Endodermal cell (in vitro differentiated cells): Measurements from ENCODE around the gene CCDC177. TPM values are rescaled to one million over a fixed set of nuclear protein-coding genes. Genes with fewer than 3 reads are reported as not detected.

Experiments
- DNase-seq: peaks from one replicate; pipeline ENCODE4 v3.0.0-alpha.2; 2017
- H3K27ac ChIP-seq: 2 replicates; pipeline ENCODE4 v1.5.1; 2013; ENCODE audit warnings: mild to moderate bottlenecking, low read depth, low read length, moderate library complexity
- H3K27me3 ChIP-seq: 2 replicates; pipeline ENCODE4 v1.6.1; 2013; ENCODE audit warnings: mild to moderate bottlenecking, low read length, moderate library complexity; ENCODE audit not compliant: insufficient read depth, control insufficient read depth, poor library complexity, severe bottlenecking
- H3K36me3 ChIP-seq: 2 replicates; pipeline ENCODE4 v1.7.0; 2013; ENCODE audit warnings: mild to moderate bottlenecking, low read length, moderate library complexity; ENCODE audit not compliant: control insufficient read depth, insufficient read depth
- H3K4me1 ChIP-seq: one replicate; pipeline ENCODE4 v1.7.0; 2013; ENCODE audit warnings: low read length; ENCODE audit not compliant: control insufficient read depth, insufficient read depth
- H3K4me3 ChIP-seq: 2 replicates; pipeline ENCODE4 v1.5.1; 2013; ENCODE audit warnings: mild to moderate bottlenecking, low read length, moderate library complexity
- H3K9ac ChIP-seq: 2 replicates; pipeline ENCODE4 v1.6.1; 2013; ENCODE audit warnings: mild to moderate bottlenecking, low read length, moderate library complexity; ENCODE audit not compliant: poor library complexity, severe bottlenecking; ENCODE audit errors: extremely low read depth
- H3K9me3 ChIP-seq: 2 replicates; pipeline ENCODE4 v1.6.1; 2013; ENCODE audit warnings: mild to moderate bottlenecking, low read length, moderate library complexity; ENCODE audit not compliant: control insufficient read depth
- H3K27ac Mint-ChIP-seq: 2 replicates; pipeline ENCODE4 v1.8.0; 2020; ENCODE audit warnings: mixed read lengths
- H3K27me3 Mint-ChIP-seq: 2 replicates; pipeline ENCODE4 v1.8.0; 2021; ENCODE audit warnings: mild to moderate bottlenecking, mixed read lengths; ENCODE audit not compliant: insufficient read depth
- H3K36me3 Mint-ChIP-seq: 2 replicates; pipeline ENCODE4 v1.8.0; 2020; ENCODE audit warnings: low read depth, mixed read lengths
- H3K4me1 Mint-ChIP-seq: 2 replicates; pipeline ENCODE4 v1.8.0; 2020; ENCODE audit warnings: mixed read lengths
- H3K4me3 Mint-ChIP-seq: 2 replicates; pipeline ENCODE4 v1.8.0; 2020; ENCODE audit warnings: mild to moderate bottlenecking, moderate library complexity, mixed read lengths
- H3K9me3 Mint-ChIP-seq: 2 replicates; pipeline ENCODE4 v1.8.0; 2020; ENCODE audit warnings: mild to moderate bottlenecking, mixed read lengths
- WGBS, 2 experiments: methylation state at CpG; one replicate each; pipeline versions ENCODE4 v1.1.5 to v1.1.7; 2013; ENCODE audit warnings: missing lambda C conversion rate in 2 of 2, mixed read lengths in 1 of 2; ENCODE audit not compliant: insufficient coverage in 1 of 2, insufficient read length in 1 of 2; 5-methylcytosine and 5-hydroxymethylcytosine counted together
- total RNA-seq, 2 donors: library from RNA; stranded (reverse); fragmentation: NEBNext Ultra II Directional in 1 of 2; extraction: Animal tissue kit (Norgen Biotek cat#: 25700) in 1 of 2; gene quantifications; 2 replicates in 1 of 2; 3 replicates in 1 of 2; pipeline ENCODE4 v1.2.1, GENCODE V29; 2021
- TF ChIP-seq, protein P1 (sequence below): fragments of 200-600 bp; sonication (generic); conservative IDR thresholded peaks from 2 replicates; pipeline ENCODE4 v1.5.0; 2021; ENCODE audit warnings: antibody characterized with exemption, mild to moderate bottlenecking

The CCDC177 gene
- total RNA-seq, 2 donors from 2014 or later, result 4.0 to 5.8 TPM

DNA sequence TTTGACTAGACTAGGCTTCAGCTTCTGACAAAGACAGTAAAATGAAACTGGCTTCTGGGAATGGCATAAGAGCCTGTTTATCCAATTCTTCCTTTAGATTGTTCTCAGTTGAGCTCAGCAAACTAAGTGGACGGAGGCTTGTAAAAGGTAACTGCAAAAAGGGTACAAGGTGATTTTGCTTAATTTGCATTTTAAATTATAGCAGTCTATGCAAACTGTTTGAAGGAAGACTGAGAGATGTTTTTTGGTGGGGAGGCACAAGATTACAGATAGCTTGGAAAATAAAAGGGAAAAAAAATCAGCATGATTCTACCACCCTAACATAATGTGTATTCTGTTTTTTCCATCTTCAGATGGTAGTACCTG lies 41.7 kb upstream of the CCDC177 start:
- Histone ChIP-seq H3K4me3 (no peak overlapping the region), H3K9ac (no peak overlapping the region), H3K27ac (no peak overlapping the region), H3K4me1 (peaks cover 16% of the 10 kb centered on the region), H3K36me3 (no peaks in the 10 kb centered on the region), H3K27me3 (no peaks in the 10 kb centered on the region), H3K9me3 (no peaks in the 10 kb centered on the region)
- H3K4me3 Mint-ChIP-seq, result no peak overlapping the region
- H3K27me3 Mint-ChIP-seq, result no peaks in the 10 kb centered on the region
- TF ChIP-seq, protein P1, sequence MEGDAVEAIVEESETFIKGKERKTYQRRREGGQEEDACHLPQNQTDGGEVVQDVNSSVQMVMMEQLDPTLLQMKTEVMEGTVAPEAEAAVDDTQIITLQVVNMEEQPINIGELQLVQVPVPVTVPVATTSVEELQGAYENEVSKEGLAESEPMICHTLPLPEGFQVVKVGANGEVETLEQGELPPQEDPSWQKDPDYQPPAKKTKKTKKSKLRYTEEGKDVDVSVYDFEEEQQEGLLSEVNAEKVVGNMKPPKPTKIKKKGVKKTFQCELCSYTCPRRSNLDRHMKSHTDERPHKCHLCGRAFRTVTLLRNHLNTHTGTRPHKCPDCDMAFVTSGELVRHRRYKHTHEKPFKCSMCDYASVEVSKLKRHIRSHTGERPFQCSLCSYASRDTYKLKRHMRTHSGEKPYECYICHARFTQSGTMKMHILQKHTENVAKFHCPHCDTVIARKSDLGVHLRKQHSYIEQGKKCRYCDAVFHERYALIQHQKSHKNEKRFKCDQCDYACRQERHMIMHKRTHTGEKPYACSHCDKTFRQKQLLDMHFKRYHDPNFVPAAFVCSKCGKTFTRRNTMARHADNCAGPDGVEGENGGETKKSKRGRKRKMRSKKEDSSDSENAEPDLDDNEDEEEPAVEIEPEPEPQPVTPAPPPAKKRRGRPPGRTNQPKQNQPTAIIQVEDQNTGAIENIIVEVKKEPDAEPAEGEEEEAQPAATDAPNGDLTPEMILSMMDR, result no peak
- peaks cover 2% of the 10 kb centered on the region for H3K36me3 Mint-ChIP-seq
- WGBS, 2 experiments, result 87 to 100% methylated on average over 1 of the region's 1 CpG
- H3K4me1 Mint-ChIP-seq, result peaks cover 34% of the 10 kb centered on the region
- H3K27ac Mint-ChIP-seq, result no peak overlapping the region
- DNase-seq, result no peak
- no peaks in the 10 kb centered on the region for H3K9me3 Mint-ChIP-seq

DNA sequence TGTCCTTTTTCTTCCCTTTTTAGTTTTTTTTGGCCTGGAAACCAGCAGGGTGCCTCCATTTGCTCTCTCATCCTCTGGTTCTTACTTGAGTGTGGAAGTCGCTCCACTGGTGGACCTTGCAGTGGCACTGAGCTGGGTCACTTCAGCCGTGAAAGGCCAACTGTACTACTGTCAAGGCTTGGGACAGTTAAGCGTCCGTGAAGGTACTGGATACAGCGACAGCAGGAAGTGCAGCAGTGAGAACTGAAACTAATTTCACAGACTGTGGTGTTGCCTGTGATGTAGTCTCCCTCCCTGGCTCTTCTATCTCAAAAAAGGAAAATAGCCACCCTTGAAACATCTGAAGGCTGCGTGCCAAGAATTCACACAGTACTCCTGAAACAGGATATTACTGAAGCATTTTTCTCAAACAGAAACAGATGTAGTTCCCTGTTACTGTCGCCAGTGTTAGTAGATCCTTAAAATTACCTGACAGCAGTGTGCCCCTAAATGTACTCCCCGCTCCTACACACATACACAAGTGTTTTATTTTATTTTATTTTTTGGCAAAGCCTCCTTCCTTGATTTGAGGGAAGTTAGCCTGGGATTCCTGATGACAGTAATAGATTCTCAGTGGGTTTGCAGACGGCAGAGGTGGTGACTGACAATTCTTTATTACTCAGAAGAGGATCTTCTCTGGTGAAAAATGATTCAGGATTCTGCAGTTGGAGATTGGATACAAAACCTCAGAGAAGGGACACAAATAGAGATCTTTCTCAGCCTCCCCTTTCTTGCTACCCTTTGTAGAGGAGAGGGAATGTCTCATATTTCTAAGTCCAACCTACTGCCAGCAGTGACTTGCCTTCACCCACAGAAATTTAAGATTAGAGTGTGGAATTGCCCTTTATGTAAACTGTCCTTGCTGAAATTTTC lies 41.1 kb upstream of the CCDC177 start:
- Histone ChIP-seq H3K36me3 (no peaks in the 10 kb centered on the region), H3K27ac (no peak overlapping the region), H3K4me3 (no peak overlapping the region), H3K9ac (no peak overlapping the region), H3K4me1 (peaks cover 13% of the 10 kb centered on the region), H3K9me3 (no peaks in the 10 kb centered on the region), H3K27me3 (no peaks in the 10 kb centered on the region)
- no peak overlapping the region for H3K27ac Mint-ChIP-seq
- peaks cover 30% of the 10 kb centered on the region for H3K4me1 Mint-ChIP-seq
- H3K27me3 Mint-ChIP-seq, result no peaks in the 10 kb centered on the region
- H3K4me3 Mint-ChIP-seq, result no peak overlapping the region
- DNase-seq, result no peak
- WGBS, 2 experiments, result 88 to 92% methylated on average over 6 to 9 of the region's 9 CpGs
- TF ChIP-seq, protein P1, result no peak
- H3K36me3 Mint-ChIP-seq, result peaks cover 2% of the 10 kb centered on the region
- no peaks in the 10 kb centered on the region for H3K9me3 Mint-ChIP-seq

DNA sequence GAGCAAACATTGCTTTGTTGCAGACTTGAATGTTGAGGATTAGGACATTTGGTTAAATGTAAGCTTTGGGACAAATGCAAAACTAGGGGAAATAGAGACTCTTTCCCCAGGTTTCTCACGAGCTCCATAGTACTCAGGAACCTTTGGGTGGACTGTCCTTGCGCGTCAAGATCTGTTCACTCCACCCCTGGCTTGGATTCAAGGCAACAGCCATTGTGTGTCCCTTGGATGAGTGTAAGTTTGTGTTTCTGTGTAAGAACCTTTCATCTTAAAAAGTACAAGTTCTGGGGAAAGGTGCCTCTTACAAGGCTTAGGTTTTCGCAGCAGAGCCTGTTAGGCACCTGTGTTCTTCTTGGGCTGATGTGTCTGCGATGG lies 40.4 kb upstream of the CCDC177 start:
- no peaks in the 10 kb centered on the region for H3K9me3 Mint-ChIP-seq
- H3K9me3 ChIP-seq, result no peaks in the 10 kb centered on the region
- no peaks in the 10 kb centered on the region for H3K36me3 ChIP-seq
- no peak overlapping the region for H3K4me3 ChIP-seq
- no peak overlapping the region for H3K4me3 Mint-ChIP-seq
- TF ChIP-seq, protein P1, result no peak
- H3K27me3 ChIP-seq, result no peaks in the 10 kb centered on the region
- DNase-seq, result no peak
- H3K36me3 Mint-ChIP-seq, result peaks cover 2% of the 10 kb centered on the region
- H3K27ac ChIP-seq, result no peak overlapping the region
- peaks cover 33% of the 10 kb centered on the region for H3K4me1 Mint-ChIP-seq
- H3K4me1 ChIP-seq, result peaks cover 12% of the 10 kb centered on the region
- H3K27ac Mint-ChIP-seq, result no peak overlapping the region
- H3K9ac ChIP-seq, result no peak overlapping the region
- H3K27me3 Mint-ChIP-seq, result no peaks in the 10 kb centered on the region
- 95 to 97% methylated on average over 4 to 5 of the region's 5 CpGs for WGBS, 2 experiments
